ES-I3 (cell line): ENCODE data around the gene GLI3.

Experiments
- H3K36me3 ChIP-seq: 2 replicates; pipeline ENCODE4 v1.6.1; 2013; ENCODE audit warnings: mild to moderate bottlenecking, low read length, control low read depth, moderate library complexity; ENCODE audit not compliant: insufficient read depth
- H3K4me1 ChIP-seq: 2 replicates; pipeline ENCODE4 v1.6.1; 2013; ENCODE audit warnings: mild to moderate bottlenecking, control low read depth, low read length; ENCODE audit not compliant: insufficient read depth
- H3K9ac ChIP-seq: 2 replicates; pipeline ENCODE4 v1.6.1; 2013; ENCODE audit warnings: low read depth, mild to moderate bottlenecking, low read length, moderate library complexity
- H3K9me3 ChIP-seq: 2 replicates; pipeline ENCODE4 v1.6.1; 2013; ENCODE audit warnings: mild to moderate bottlenecking, low read length, moderate library complexity; ENCODE audit not compliant: control insufficient read depth, insufficient read depth

The GLI3 gene

GRCh38 chr7:42247301-42247700, 10.3 kb upstream of the GLI3 start:
- Histone ChIP-seq H3K9me3 (no peaks in the 10 kb centered on the region; the same call in none of the 2 replicates), H3K4me1 (no peaks in the 10 kb centered on the region), H3K36me3 (no peaks in the 10 kb centered on the region), H3K9ac (no peak overlapping the region)

- no peaks in the 10 kb centered on the region for H3K36me3 ChIP-seq
- no peaks in the 10 kb centered on the region for H3K4me1 ChIP-seq
- H3K9me3 ChIP-seq, result no peaks in the 10 kb centered on the region
- H3K9ac ChIP-seq, result no peak overlapping the region
Observed at GRCh38 chr7:42244828-42245227, 7.8 kb upstream of the GLI3 start.

- no peaks in the 10 kb centered on the region for H3K9me3 ChIP-seq
- H3K36me3 ChIP-seq, result no peaks in the 10 kb centered on the region
- H3K4me1 ChIP-seq, result 0 out of 2 replicates have a peak, but pooled peaks cover 8% of the 10 kb centered on the region
- H3K9ac ChIP-seq, result no peak overlapping the region
Observed at GRCh38 chr7:42242381-42242780, 5.4 kb upstream of the GLI3 start.

GRCh38 chr7:42241424-42241823, 4.4 kb upstream of the GLI3 start:
- Histone ChIP-seq H3K9ac (no peak overlapping the region), H3K9me3 (no peaks in the 10 kb centered on the region), H3K36me3 (no peaks in the 10 kb centered on the region), H3K4me1 (0 out of 2 replicates have a peak, but pooled peaks cover 8% of the 10 kb centered on the region)

- Histone ChIP-seq H3K9me3 (no peaks in the 10 kb centered on the region), H3K4me1 (0 out of 2 replicates have a peak, but pooled peaks cover 8% of the 10 kb centered on the region), H3K36me3 (no peaks in the 10 kb centered on the region), H3K9ac (no peak overlapping the region)
Observed at GRCh38 chr7:42240416-42240815, 3.4 kb upstream of the GLI3 start.

GRCh38 chr7:42238709-42239366, 1.8 kb upstream of the GLI3 start:
- Histone ChIP-seq H3K4me1 (peaks cover 22% of the 10 kb centered on the region), H3K9ac (peak overlapping the region; percentile 81), H3K36me3 (no peaks in the 10 kb centered on the region), H3K9me3 (no peaks in the 10 kb centered on the region)

GRCh38 chr7:42237811-42238541, 967 bp upstream of the GLI3 start:
- H3K9ac ChIP-seq, result peak overlapping the region; percentile 81
- no peaks in the 10 kb centered on the region for H3K9me3 ChIP-seq
- H3K36me3 ChIP-seq, result no peaks in the 10 kb centered on the region
- peaks cover 31% of the 10 kb centered on the region for H3K4me1 ChIP-seq

- Histone ChIP-seq H3K9ac (peak overlapping the region; percentile 80; the same call in 1 of the 2 replicates), H3K9me3 (no peaks in the 10 kb centered on the region), H3K36me3 (no peaks in the 10 kb centered on the region), H3K4me1 (peaks cover 42% of the 10 kb centered on the region)
Observed at GRCh38 chr7:42236266-42236975, 588 bp downstream of the GLI3 start.

- H3K4me1 ChIP-seq, result peaks cover 46% of the 10 kb centered on the region
- no peaks in the 10 kb centered on the region for H3K9me3 ChIP-seq
- H3K36me3 ChIP-seq, result no peaks in the 10 kb centered on the region
- peak overlapping the region; percentile 80; the same call in 1 of the 2 replicates for H3K9ac ChIP-seq
Observed at GRCh38 chr7:42235741-42236161, 1.3 kb downstream of the GLI3 start.

- no peaks in the 10 kb centered on the region for H3K9me3 ChIP-seq
- H3K9ac ChIP-seq, result no peak overlapping the region
- peaks cover 53% of the 10 kb centered on the region for H3K4me1 ChIP-seq
- no peaks in the 10 kb centered on the region for H3K36me3 ChIP-seq
Observed at GRCh38 chr7:42234736-42235135, 2.3 kb downstream of the GLI3 start.

- Histone ChIP-seq H3K36me3 (no peaks in the 10 kb centered on the region), H3K9me3 (no peaks in the 10 kb centered on the region), H3K4me1 (peaks cover 55% of the 10 kb centered on the region), H3K9ac (no peak overlapping the region)
Observed at GRCh38 chr7:42233695-42234331, 3.2 kb downstream of the GLI3 start.

- no peak overlapping the region for H3K9ac ChIP-seq
- no peaks in the 10 kb centered on the region for H3K36me3 ChIP-seq
- no peaks in the 10 kb centered on the region for H3K9me3 ChIP-seq
- H3K4me1 ChIP-seq, result peaks cover 57% of the 10 kb centered on the region
Observed at GRCh38 chr7:42233171-42233570, 3.8 kb downstream of the GLI3 start.

GRCh38 chr7:42232275-42232674, 4.7 kb downstream of the GLI3 start:
- no peak overlapping the region for H3K9ac ChIP-seq

GRCh38 chr7:42231043-42231787, 5.8 kb downstream of the GLI3 start:
- Histone ChIP-seq H3K9me3 (no peaks in the 10 kb centered on the region), H3K4me1 (peaks cover 66% of the 10 kb centered on the region), H3K36me3 (no peaks in the 10 kb centered on the region), H3K9ac (no peak overlapping the region)

More at GRCh38 chr7:42232275-42232674, 4.7 kb downstream of the GLI3 start:
- Histone ChIP-seq H3K9me3 (no peaks in the 10 kb centered on the region), H3K4me1 (peaks cover 57% of the 10 kb centered on the region), H3K36me3 (no peaks in the 10 kb centered on the region)
